GM18861 (cell line): ENCODE data around the gene TSPO.
A peak's percentile ranks its signal among the peaks of the same experiment; 100 is the strongest.
"Not testable (repeated sequence)": the region's sequence is repeated elsewhere in the genome, so short reads cannot be mapped to it uniquely, and the experiment has no call there.

ENCODE experiments used
- ATAC-seq: cut with Tn5 transposase; IDR thresholded peaks from one replicate; pipeline ENCODE4 v1.9.1; 2021; ENCODE audit not compliant: unreplicated experiment

Gene TSPO

DNA sequence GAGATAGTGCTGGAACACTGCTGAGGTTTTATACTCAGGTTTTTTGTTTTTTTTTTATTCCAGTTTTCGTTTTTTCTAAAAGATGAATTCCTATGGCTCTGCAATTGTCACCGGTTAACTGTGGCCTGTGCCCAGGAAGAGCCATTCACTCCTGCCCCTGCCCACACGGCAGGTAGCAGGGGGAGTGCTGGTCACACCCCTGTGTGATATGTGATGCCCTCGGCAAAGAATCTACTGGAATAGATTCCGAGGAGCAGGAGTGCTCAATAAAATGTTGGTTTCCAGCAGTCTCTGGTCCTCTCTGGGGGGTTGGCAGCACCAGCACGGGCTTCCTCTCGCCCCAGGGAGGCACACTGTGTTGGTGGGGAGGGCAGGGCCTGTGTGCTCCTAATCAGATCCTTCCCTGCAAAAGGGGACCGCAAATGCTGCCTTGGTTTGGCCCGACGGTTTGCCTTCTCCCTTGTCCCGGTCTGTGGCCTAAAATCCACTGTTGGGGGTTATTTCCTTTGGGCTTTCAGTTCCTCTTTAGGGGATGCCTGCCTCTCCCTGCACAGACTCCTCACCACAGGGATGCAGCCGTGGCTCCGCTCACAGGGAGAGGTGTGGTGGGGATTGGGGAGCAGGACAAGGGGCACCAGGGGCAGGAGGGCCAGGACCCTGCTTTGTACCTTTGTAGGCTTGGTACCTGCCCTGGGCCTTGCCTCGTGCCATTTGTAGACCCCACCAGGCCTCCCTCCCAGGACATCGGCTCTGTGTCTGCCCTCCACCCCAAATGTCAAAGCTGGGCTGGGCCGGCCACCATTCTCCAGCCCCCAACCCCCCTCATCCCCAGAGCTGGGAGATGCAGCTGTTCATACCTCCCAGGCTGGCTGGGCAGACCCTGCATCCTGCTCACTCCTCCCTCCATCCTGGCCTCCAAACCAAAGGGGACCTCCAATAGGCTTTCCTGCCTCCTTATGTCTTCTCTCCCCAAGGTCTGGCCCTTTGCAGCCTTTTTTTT is 21.6 kb upstream of the TSPO start:
- ATAC-seq: no peak

DNA sequence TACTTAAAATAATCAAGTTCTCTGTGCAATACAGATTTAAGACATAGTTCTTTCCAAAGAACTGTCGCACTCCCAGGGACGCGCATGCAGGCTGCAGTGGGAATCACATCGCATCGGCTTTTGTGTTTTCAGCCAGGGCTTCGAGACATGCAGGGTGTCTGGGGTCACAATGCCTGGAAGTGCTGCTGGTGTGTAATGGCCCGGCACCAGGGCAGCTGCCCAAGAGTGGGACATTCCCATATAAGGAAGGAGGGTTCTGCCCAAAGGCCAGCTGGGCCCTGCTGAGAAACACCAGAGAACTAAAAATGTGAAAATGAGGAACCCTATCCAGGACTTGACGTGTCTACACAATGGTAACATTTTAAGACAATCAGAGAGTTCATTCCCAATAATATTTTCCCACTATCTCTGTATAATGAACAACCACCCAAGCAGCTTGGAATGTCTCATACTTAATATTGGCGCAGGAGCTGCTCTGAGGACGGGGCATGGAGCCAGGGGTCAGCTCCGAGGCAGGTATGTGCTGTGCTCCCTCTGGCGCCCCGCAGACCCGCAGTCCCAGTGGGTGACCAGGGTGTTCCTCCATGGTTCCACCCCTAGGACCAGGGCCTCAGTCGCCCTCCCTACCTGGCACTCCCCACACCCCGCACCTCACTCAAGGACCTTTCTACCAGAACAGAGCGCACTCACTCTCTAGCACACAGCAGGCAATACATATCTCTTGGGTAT is 19.4 kb upstream of the TSPO start:
- ATAC-seq: no peak

DNA sequence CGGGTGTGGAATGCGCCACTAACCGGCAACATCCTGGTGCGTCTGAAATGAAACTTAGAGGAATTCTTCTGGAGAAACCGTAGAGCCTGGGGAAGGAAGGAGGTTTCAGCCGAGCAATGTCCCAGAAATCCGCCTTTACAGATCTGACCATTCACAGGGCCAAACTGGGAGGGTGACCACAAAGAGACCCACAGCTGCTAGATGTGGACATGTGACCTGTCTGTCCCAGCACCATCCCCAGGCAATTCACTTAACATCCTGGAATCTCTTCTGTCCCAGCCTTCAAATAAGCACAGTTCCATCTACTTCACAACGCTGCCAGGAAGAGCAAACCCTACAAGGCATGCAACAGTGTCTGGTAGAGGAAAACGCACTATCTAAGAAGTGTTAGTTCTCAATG is 18.0 kb upstream of the TSPO start:
- ATAC-seq: no peak

DNA sequence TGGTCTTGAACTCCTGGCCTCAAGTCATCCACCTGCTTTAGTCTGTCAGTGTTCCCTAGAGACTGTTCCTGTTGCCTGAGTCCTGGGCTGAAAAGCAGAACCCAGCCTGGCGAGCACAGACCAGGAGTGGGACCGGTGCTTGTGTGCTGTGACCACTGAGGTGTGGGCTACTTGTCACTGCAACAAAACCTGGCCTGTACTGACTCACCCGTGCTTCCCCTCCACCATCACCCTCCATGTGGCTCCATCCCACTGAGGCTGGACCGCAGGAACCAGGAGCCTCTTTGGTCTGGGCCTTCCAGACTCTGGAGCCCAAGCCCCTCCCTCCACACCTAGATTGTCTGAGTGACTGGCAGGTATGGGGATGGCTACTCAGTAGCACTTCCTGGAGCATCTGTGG is 16.8 kb upstream of the TSPO start:
- no peak for ATAC-seq

DNA sequence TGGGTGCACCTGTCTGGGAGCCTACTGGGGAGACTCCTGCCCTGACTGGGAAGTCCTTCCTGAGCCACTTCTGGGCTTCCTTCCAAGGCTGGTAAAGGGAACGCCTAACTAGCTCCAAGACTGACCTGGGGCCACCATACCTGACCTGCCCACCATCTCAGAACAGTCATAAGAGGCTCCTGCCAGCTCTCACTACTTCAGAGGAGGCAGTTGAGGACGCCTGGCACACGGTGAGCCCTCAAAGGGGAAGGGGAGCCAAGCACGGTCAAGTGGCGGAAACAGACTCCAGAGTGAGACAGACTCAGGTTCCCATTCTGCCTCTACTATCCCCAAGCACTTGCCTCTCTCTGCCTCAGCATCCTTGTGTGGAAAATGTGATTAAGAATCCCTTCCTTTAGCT is 15.8 kb upstream of the TSPO start:
- ATAC-seq: no peak

DNA sequence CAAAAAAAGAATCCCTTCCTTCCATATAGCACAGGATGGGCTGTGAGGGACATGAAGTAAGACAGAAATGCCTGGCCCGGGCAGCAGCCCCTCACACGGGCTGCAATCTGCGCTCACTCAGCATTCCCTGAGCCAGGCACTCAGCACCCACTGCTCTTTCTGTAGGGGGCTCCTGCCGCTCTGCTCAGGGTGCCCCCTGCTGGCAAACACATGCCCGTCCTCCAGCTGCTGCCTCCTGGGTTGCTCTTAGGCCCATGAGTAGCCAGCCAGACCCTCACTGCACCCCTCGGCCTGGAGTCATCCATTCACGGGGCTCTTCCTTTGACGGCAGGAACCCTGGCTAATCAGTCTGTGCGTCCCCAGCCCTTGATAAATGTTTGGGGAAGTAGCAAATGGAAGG is 15.1 kb upstream of the TSPO start:
- ATAC-seq: no peak

DNA sequence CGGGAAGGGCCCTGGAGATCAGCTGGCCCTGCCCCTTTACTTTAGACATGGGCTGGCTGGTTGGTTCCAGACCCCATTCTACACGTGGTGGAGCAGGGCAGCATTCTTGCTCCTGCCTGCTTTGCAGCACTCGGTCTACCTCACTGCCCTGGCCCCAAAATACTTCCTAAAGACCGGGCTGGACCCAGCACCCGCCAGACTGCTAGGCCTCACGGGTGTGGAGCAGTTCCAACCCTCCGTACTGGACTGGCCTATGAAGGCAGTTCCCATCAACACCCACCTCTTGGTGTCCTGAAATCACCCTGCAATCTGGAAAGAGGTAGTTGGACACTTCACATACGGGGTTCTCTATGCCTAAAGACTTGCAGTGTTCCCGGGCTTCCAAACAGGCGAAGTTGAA is 14.6 kb upstream of the TSPO start:
- ATAC-seq: no peak

DNA sequence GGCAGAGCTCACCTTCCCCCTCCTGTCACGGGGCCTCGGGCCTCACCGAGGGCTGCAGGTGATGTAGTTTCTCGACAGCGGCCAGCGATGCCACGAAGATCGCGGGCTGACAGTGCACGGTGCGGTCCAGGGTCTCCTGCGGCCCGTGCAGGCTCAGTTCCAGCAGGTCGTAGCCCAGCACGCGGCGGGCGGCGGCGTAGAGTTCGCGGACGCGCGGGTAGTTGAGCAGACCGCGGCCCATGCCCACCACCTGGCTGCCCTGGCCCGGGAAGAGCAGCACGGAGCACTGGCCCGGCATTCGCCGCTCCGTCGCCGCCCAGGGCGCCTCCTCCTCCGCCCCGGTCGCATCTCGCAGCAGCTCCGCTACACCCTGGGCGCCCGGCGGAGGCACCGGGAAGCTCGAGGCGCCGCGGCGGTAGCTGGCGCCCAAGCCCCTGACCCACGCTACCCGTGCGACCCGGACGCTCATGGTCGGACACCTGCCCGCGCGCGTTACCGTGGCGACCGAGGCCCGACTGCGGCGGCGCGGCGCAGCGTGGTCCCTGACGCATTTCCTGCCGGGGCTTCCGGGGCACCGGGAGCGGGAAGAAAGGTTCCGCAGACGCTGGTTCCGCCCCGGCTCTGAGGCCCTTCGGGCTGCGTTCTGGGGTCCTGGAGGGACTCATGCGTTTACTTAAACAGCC is 8.3 kb upstream of the TSPO start, which contains the start of gene MCAT:
TSS of gene MCAT (minus strand) at position 519 of the 683 bp plus-strand sequence. CDS start at position 469, 50 bp downstream.
- peak; percentile 70 for ATAC-seq

DNA sequence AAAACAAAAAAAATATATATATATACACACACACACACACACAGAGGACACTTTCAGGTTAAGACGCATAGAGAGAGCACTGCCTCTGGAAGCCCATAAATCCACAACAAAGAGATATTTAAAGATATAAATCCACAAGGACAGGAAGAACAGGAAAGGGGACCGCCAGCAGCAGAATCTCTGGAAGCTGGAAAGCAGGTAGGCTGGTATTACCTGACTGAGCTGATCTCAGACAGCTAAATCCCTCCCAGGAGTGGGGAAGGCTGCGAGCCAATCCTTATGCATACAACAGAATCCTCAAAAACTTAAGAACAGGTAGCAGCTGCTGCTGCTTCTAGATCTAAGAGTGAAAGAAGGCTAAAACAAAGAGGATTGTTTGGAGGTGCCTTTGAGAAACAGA is 6.4 kb upstream of the TSPO start:
- no peak for ATAC-seq

DNA sequence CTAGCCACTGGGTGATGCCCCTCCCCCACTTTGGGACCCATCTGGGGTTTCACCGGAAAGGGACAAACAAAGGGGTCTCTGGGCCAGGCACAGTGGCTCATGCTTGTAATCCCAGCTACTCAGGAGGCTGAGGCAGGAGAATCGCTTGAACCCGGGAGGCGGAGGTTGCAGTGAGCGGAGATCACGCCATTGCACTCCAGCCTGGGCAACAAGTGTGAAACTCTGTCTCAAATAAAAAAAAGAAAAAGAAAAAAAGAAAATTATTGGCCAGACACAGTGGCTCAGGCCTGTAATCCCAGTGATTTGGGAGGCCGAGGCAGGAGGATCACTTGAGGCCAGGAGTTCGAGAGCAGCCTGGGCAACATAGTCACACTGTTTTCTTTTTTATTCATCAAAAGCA is 6.0 kb upstream of the TSPO start:
- not testable (repeated sequence) for ATAC-seq

DNA sequence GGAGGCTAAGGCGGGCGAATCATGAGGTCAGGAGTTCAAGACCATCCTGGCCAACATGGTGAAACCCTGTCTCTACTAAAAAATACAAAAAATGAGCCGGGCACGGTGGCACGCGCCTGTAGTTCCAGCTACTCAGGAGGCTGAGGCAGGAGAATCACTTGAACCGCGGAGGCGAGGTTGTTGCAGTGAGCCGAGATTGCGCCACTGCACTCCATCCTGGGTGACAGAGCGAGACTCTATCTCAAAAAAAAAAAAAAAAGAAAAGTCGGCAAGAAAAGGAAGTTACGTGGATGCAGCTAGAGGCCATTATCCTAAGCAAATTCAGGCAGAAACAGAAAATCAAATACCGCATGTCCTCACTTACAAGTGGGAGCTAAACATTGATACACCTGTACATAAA is 5.0 kb upstream of the TSPO start:
- ATAC-seq: not testable (repeated sequence)

DNA sequence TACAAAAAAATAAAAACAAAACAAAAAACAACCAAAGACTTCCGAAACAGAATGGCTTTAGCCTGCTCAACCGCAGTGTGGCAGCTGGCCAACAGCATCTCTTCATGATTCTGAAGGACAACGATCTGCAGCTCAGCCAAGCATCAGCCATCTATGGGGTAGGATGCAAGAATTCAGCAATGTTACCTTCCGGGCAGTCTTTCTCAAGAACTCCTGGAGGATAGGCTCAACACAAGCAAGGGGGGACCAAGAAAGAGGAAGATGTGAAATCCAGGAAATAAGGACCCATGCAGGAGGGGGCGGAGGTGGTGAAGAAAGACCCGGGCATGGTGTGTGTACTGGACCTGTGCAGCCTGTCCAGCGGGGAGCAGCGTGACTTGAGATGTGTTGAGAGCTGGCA is 3.5 kb upstream of the TSPO start:
- ATAC-seq: no peak

DNA sequence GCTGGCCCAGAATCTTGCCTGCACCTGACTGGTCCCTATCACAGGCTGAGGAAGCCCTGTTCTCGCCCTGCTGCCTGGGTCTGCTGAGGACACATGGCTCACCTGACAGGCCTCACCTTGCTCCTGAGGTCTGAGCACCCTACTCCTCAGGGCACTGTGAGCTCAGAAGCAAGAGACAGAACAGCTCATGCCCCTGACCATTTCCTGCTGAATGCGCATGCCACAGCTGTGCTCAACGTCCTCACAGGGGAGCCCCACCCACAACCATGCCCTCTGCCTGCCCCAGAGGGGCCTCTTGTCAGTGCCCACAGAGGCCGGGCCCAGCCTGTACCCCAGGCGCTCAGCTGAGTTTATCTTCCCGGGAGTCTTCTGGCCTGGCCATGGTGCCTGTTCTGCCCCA is 2.8 kb upstream of the TSPO start:
- ATAC-seq: no peak

DNA sequence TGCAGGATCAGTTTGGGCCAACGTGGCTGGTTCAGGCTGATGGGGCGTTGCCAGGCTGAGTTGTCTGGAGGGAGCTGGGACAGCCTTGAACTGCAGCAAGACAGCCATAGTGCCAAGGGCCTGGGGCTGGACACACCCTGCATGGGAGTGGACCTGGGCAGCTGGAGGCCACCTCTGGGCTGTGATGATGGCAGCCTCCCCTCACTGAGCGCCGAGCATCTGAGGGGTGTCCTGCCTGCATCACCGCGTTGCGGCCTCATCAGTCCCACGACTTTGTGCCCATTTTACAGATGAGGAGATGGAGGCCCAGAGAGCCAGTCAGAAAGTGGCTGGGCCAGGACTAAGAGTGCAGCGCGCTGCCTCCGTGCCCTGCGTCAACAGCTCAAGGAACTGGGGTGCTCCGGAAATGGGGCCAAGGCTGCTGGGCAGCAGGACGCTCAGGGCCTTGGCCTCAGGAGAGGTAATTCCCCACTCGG is 590 bp upstream of the TSPO start:
- ATAC-seq: no peak

DNA sequence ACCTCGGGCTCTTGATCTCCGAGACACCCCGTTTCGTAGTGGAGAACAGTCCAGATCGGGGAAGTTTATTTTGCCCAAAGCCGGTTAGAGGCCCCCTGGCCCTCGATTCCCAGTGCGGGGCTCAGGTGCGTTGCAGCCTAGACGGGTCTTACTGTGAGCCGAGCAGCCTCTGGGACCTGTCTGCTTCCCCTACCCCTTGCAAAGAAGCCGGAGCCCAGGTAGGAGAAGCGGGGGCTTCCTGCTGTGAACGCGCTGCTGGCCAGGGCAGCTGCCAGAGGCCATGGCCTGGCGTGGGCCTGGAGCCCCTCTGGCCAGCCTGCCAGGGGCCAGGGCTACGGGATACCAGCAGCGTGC is 621 bp downstream of the TSPO start:
- ATAC-seq: no peak

DNA sequence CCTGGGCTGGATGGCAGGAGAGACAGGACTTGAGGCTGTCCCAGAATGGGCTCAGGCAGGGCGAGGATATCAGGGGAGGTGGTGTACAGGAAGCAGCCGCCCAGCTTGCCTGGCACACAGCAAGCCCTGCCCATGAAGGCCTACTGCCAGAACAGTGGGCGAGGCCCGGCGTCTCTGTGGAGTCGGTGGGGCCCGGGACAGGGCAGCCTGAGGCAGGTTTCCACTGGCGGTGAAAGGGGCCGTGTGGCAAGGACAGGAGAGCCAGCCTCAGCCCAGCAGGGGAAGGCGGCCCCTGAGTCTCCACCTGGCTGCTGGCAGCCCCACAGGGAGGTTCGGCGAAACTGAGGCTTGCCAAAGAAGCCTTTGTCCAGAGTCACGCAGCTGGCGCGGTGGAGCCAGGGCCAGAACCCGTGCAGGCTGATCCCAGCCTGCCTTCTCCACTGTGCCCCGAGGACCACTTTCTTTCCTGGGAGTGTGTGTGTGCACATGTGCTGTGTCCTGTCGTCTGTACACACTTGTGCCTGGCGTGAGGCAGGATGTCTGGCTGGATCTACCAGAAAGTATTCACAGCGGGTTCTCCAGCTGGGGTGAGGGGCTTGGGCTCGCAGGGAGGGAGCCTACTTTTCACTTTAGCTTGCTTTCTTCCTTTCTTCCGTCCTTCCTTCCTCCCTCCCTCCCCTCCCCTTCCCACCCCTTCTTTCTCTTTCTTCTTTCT is 1.2 kb downstream of the TSPO start:
- ATAC-seq: no peak

DNA sequence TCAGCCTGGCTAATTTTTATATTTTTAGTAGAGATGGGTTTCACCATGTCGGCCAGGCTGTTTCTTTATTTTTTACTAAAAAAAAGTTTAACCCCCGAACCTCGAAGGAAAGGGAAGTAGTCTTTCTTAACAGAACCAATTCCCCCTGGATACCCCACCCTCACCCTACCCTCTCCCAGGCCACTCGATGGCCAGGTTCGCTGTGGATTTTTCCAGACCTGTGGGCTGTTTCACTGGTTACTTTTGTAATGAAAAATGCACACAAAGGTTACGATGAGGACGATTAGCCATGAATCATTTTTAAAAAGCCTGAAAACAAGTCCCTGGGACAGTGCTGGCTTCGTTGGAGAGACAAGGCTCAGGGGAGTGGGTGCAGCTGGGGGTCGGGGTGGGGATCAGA is 2.5 kb downstream of the TSPO start:
- no peak for ATAC-seq

DNA sequence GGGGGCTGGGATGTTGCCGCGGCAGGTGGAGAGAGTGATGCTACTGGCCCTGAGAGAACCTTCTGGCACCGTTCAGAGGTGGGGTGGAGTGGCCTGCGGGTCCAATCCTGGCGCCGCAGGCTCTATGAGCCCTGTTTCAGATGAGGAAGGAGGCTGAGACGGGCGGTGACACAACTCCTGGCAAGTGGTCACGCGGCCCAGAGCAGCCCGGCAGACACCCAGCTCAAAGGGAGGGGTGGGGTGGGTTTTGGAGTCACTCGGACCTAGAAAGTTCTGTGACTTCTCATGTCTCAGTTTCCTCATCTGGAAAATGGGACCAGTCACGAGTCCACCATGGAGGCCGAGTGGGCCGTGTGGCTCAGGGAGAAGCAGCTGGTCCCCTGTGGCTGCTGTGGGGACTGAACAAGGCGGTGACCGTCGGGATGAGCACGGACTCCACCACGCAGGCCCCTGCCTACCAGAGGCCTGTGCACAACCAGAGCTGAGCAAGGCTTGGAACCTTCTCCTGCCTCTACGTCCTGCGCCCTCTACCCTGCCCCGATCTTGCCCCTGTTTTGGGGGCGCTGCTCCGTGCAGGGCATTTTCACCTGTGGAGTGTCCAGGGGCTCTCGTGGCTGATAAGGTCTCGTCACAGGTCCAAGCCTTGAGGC is 3.7 kb downstream of the TSPO start:
- no peak for ATAC-seq

DNA sequence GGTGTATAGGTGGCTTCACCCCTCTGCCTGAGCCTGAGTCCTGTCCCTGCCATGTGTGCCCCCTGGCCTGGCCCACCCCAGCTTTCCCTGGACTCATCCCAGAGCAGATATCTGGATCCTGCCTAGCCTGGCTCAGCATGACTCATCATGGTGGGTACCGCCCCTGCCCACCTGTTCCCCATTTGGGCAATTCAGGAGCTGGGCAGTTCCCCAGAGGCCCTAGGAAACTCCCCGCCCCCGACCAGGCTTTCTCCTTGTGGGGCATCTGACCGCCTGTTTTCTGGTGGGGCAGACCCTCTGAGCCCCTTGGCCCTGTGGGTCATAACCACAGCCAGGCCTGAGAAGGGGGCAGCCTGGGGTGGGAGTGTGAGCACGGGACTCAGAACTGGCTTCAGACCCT is 4.4 kb downstream of the TSPO start:
- ATAC-seq: no peak

DNA sequence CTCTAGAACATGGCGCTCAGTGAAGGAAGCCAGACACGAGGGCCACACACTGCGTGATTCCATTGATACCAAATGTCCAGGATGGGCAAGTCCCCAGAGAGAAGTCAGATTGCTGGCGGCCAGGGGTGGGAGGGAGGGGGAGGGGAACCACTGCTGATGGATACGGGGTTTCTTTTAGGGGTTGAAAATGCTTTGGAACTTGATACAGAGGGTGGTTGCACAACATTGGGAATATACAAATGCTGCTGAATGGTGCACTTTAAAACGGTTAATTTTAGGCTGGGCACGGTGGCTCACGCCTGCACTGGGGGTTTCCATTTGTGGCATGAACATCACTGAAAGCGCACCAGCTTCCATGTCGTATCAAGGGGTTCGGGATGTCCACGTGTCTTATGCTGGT is 5.1 kb downstream of the TSPO start:
- no peak for ATAC-seq
